HPDE6-E6E7 (cell line): Measurements from ENCODE around the gene DCAF17.
"Not testable (repeated sequence)": the region's sequence is repeated elsewhere in the genome, so short reads cannot be mapped to it uniquely, and the experiment has no call there.

Experiments
- DNase-seq: peaks from one replicate; pipeline ENCODE4 v3.0.0; 2011; ENCODE audit warnings: missing footprints; ENCODE audit errors: extremely low spot score

The DCAF17 gene

GRCh38 chr2:171410624-171411023 is 23.4 kb upstream of the DCAF17 start:
- DNase-seq = no peak

- no peak for DNase-seq
Observed at GRCh38 chr2:171411214-171411613, 22.8 kb upstream of the DCAF17 start.

DNA sequence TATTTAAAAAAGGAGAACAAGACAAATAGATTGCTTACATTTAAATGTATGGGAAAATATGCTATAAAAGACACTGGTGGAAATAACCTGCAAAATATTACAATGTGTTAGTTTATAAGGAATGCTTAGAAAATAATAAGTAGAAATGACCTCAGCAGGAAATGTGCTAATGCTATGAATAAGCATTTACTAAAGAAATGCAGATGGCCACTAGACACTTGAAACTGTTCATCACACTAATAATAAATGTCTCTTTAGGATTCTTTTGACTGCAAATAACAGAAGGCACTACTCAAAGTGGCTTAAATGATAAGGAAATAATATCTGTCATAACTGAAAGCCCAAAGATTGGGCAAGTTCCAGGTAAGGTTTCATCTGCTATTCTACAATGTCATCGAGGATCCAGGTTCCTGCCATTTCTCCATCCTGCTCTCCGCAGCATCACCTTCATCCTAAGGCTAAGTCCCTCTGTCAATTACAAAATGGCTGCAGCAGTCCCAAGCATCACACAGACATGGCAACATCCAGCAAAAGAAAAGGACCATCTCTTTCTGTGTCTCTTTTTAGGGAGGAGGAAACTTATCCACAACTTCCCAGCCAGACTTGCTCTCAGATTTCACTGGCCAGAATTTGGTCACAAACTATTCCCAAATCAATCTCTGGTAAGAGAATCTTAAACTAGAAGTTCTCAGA is 22.1 kb upstream of the DCAF17 start:
- DNase-seq = no peak

- no peak for DNase-seq
Observed at GRCh38 chr2:171412571-171413175, 21.4 kb upstream of the DCAF17 start.

DNA sequence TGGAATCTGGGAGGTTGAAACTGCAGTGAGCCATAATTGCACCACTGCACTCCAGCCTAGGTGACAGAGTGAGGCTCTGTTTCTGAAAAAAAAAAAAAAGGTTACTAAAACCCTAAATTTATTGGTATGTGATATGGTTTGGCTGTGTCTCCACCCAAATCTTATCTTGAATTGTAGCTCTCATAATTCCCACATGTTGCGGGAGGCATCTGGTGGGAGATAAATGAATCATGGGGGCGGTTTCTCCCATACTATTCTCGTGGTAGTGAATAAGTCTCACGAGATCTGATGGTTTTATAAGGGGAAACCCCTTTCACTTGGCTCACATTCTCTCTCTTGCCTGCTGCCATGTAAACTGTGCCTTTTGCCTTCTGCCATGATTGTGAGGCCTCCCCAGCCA is 19.4 kb upstream of the DCAF17 start:
- not testable (repeated sequence) for DNase-seq

DNA sequence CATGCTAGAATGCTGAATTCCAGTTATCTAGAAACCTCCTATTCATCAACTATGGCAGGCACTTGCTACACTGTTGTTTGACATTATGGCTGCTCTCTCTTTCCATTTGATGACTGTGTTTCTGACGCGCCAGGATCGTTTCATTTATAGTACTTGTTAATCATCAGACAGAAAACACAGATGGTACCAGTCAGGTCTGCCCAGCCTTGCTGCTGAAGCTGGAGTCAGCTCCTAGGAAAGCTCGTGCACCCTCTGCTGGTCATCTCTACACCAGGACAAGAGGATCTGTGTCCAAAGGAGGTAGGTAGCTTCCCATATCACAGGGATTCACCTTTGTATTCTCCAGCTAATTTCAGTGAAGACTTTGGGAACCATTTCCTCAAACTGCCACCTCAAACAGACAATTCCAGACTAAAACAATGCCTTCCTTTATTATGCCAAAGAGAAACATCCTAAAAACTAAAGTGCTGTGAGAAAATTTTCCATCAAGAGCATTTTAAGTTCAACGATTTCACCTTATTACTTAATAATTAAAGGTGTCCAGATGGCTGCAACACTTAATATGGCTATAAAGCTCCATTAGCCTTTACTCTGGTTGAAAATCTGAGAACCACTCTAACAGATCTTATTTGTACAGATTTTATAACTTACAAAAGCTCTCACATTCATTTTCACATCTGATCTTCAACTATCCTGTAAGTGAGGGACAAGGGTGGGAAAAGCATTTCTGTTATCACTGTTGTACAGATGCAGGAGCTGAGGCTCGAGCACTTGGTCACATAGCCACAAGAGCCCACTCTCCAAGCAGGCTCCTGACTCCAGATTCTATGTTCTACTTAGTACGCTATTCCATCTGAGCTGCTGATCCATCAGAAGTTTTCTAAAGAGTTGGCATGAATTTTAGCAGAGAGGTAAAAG is 17.8 kb upstream of the DCAF17 start:
- DNase-seq = peak; percentile 73

GRCh38 chr2:171419333-171419732 is 14.7 kb upstream of the DCAF17 start:
- DNase-seq = no peak

DNA sequence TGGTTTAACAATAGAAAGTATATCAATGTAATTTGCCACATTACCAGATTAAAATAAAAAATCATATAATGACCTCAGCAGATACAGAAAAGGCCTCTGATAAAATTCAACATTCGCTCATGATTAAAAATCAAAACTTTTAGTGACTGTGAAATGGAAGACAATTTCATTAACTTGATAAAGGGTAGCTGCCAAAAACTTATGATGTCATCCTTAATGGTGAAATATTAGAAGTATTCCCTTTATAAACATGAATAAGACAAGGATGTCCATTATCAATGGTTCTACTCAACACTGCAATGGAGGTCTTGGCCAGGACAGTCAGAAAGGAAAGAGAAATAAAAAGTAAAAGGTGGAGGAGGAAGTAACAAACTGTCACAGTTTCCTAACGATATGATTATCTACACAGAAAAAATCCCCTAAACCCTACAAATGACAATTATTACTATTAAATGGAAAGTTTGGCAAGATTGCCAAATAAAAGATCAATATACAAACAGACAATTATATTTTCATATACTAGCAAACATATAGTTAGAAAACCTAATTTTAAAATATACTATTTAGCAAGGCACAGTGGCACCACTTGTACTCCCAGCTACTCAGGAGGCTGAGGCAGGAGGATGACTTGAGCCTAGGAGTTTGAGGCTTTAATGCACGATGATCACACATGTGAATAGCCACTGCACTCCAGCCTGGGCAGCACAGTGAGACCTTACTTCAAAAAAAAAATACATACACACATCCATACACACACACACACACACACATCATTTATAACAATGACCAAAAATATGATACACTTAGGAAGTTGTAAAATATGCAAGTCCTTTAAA is 13.1 kb upstream of the DCAF17 start:
- DNase-seq = no peak

DNA sequence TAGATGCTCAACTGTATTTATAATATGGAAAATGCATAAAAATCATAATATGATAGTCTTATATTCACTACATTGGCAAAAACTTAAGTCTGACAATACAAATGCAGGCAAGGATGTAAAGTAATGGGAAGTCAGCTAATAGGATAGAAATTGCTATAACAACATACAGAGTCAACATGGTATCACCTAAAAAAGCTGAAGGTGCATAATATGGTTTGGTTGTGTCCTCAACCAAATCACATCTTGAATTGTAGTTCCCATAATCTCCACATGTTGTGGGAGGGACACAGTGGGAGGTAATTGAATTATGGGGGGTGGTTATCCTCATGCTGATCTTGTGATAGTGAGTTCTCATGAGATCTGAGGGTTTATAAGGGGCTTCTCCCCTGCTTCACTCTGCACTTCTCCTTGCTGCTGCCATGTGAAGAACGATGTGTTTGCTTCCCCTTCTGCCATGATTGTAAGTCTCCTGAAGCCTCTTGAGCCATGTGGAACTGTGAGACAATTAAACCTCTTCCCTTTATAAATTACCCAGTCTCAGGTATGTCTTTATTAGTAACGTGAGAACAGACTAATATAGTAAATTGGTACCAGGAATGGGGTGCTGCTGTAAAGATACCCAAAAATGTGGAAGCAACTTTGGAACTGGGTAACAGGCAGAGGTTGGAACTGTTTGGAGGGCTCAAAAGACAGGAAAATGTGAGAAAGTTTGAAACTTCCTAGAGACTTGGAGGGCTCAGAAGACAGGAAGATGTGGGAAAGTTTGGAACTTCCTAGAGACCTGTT is 11.1 kb upstream of the DCAF17 start:
- not testable (repeated sequence) for DNase-seq

- no peak for DNase-seq
Observed at GRCh38 chr2:171430516-171431410, 3.3 kb upstream of the DCAF17 start.

DNA sequence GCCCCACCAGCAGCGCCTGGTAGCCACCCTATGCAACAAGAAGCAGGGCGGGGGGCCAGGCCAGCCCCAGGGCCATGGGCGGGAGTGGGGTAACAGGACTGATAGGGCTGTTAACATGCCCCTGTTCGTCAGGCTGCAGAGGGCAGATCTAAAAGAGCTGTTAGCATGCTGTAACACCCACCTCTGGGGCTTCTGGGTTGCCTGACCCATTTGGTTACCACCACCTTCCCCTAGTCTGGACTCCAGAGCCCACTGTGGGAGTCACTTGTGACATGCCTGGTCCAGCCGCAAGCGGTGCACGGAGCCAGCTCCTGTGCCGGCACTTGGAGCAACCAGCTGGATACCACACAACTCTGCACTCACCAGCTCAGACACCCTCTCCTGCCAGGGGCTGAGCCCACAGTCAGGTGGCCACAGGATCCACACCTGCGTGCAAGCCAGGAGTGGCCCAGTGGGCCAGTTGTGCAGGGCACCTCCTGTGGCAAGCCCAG is 2.3 kb upstream of the DCAF17 start:
- no peak for DNase-seq

DNA sequence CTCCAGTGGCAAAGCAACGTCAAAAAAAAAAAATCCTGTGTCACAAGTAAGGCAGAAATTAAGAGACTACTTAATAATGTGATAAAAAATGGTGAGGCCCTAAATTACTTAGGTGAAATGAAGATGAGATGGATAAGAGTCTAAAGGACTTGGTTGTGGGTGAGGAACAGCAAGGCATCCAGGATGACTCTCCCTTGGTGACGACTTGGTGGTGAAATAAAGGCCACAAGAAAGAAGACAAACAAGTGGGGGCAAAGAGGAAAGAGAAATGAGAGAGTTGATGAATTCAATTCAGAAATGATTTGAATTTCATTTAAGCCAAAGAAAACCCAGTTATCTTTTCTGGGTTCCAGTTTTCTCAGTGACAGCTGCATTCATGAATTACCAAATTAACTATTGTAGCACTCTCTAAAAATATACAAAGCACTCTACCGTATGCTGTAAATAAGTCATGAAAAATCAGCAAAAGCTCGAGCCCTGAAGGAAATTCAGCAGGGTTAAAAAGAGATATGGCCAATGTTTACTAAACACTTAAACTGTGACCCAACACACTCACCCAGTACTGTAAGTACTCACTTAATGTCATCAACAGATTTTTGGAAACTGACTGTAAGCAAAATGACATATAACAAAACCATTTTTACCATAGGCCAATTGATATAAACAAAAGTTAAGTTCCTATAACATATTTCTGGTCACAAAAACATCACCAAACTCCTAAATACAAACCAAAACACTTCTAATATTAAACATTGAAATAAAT is 1.6 kb upstream of the DCAF17 start:
- no peak for DNase-seq

GRCh38 chr2:171432969-171433762 is 860 bp upstream of the DCAF17 start:
- peak; percentile 70 for DNase-seq

DNA sequence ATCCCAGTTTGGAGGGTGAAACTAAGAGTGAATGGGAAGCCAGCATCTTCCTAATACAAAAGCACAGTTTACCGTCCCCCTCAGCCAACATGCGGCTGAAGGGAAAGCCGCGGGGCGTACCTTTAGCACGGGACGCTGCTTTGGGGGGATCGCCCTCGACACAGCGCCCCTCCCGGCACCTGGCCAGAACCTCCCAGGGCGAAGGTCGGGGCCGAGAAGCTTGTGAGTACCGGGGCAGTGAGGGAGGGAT is 338 bp upstream of the DCAF17 start, which contains the start of gene METTL8:
Gene METTL8 (minus strand): TSS at position 228 of the 250 bp plus-strand sequence. CDS start 41,805 bp downstream, outside the sequence.
- DNase-seq = no peak

DNA sequence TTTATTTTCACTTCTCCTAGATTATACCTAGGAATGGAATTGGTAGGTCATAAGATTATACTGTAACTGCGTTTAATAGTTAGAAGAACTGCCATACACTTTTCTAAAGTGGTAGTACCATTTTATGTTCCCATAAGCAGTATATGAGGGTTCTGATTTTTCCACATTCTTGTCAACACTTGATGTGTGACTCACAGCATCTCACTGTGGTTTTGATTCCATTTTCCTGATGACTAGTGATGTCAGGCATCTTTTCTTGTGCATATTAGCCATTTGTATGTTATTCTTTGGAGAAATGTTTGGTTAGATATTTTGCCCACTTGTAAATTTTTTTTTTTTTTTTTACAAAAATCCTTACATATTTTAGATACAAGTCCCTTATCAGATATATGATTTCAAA is 2.3 kb downstream of the DCAF17 start:
- DNase-seq = peak; percentile 11

DNA sequence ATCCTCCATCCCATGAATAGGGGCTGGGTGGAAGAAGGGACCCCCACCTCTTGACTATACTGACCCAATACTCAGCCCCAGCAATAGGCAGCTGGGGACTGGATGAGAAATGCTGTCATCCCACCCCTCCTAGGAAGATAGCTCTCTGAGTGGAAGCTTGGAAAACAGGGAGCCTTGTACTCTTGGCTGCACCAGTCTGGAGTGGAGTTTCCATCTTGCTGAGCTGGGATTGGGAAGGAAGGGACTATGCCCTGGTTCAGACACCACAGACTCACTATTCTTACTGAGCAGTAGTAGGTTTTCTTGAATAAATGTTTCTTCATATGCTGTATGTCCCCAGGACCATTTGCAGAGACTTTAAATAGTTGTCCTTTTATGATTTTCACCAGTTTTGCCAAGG is 7.4 kb downstream of the DCAF17 start:
- DNase-seq = no peak

GRCh38 chr2:171447675-171448074 is 13.6 kb downstream of the DCAF17 start:
- DNase-seq = no peak

- DNase-seq = no peak
Observed at GRCh38 chr2:171451074-171451473, 17.0 kb downstream of the DCAF17 start.
